Midbrain (tissue), 1 donor: Measurements from ENCODE around the gene BDH1.

Source experiments
- DNase-seq: peaks from one replicate; lab custom pipeline; 2025; lab: John Stamatoyannopoulos, UW

BDH1 gene

DNA sequence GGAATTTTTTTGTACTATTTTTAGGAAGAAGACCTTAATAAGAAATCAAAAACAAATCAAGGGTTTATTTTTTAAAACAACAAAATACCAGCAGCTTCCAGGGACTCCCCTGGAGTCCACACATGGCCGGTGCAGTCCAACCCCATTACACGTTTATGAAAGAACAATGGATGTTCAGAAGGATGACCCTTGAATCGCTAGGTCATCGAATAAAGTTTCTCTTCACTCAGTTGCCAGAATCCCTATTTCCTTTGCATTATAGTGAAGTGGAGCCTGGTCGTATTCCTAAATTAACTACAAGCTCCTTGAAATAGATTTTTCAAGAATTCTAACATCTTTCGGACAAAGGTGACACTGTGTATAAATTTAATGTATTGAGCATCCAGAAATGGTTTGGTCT lies 95.1 kb downstream of the BDH1 start:
- DNase-seq = no peak

DNA sequence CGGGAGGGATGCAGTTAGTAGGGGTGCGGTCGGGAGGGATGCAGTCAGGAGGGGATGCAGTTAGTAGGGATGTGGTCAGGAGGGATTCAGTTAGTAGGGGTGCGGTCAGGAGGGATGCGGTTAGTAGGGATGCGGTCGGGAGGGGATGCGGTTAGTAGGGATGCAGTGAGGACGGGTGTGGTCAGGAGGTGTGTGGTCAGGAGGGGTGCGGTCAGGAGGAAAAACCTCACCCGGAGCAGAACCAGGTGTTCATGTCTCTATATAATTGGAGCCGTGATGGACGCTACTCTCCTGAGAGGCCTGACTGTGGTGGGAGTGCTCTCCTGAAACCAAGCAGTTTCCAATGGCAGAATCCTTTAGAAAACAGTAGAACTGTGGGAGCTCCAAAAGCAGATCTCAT lies 95.8 kb downstream of the BDH1 start:
- no peak for DNase-seq
